Measurements from ENCODE around the gene PCARE. TPM values are rescaled to one million over a fixed set of nuclear protein-coding genes. Genes with fewer than 3 reads are reported as not detected.

PCARE gene
- total and polyA plus RNA-seq, 2 experiments from 2014 or later, result 2.2 TPM; not detected in 1

- DNase-seq (ENCODE audit: low spot score), result no peak
- H3K27ac ChIP-seq, result peak overlapping the region; percentile 6
- TF ChIP-seq EZH2phosphoT487 (IDR thresholded peaks at IDR 0.05; ENCODE audit: low read depth, severe bottlenecking, unreplicated experiment) (no peak), EZH2 (IDR thresholded peaks at IDR 0.05; ENCODE audit: borderline replicate concordance) (no peak), CTCF (IDR thresholded peaks at IDR 0.05; ENCODE audit: poor library complexity) (no peak)
- no peaks in the 10 kb centered on the region for H3K9me2 ChIP-seq (replicated peaks; ENCODE audit: insufficient read depth)
- 87% methylated on average over 5 of the region's 5 CpGs for WGBS (ENCODE audit: low lambda C conversion rate, missing lambda C conversion rate)
- peaks cover 11% of the 10 kb centered on the region for H3K79me2 ChIP-seq
- H3K36me3 ChIP-seq (replicated peaks; ENCODE audit: insufficient read depth, low read depth), result no peaks in the 10 kb centered on the region
- no peaks in the 10 kb centered on the region for H3K9me3 ChIP-seq (ENCODE audit: low read depth)
- H3K4me1 ChIP-seq (ENCODE audit: insufficient read depth), result peaks cover 23% of the 10 kb centered on the region
- H3K4me3 ChIP-seq, result no peak overlapping the region
- no peak overlapping the region for H3K4me2 ChIP-seq
- H2AFZ ChIP-seq, result no peak overlapping the region
- H3K27me3 ChIP-seq, result no peaks in the 10 kb centered on the region
- H4K20me1 ChIP-seq (ENCODE audit: insufficient read depth, poor library complexity, severe bottlenecking), result no peaks in the 10 kb centered on the region
Observed at GRCh38 chr2:29113027-29113686, 38.8 kb upstream of the PCARE start.

- peaks cover 17% of the 10 kb centered on the region for H3K4me1 ChIP-seq (ENCODE audit: insufficient read depth)
- H3K27me3 ChIP-seq, result no peaks in the 10 kb centered on the region
- H3K4me2 ChIP-seq, result no peak overlapping the region
- H4K20me1 ChIP-seq (ENCODE audit: insufficient read depth, poor library complexity, severe bottlenecking), result no peaks in the 10 kb centered on the region
- no peaks in the 10 kb centered on the region for H3K36me3 ChIP-seq (replicated peaks; ENCODE audit: insufficient read depth, low read depth)
- H2AFZ ChIP-seq, result no peak overlapping the region
- DNase-seq (ENCODE audit: low spot score), result no peak
- H3K9me3 ChIP-seq (ENCODE audit: low read depth), result no peaks in the 10 kb centered on the region
- peaks cover 5% of the 10 kb centered on the region for H3K79me2 ChIP-seq
- TF ChIP-seq EZH2 (IDR thresholded peaks at IDR 0.05; ENCODE audit: borderline replicate concordance), result no peak
- TF ChIP-seq CTCF (IDR thresholded peaks at IDR 0.05; ENCODE audit: poor library complexity), result no peak
- no peak for TF ChIP-seq EZH2phosphoT487 (IDR thresholded peaks at IDR 0.05; ENCODE audit: low read depth, severe bottlenecking, unreplicated experiment)
- H3K9me2 ChIP-seq (replicated peaks; ENCODE audit: insufficient read depth), result no peaks in the 10 kb centered on the region
- H3K4me3 ChIP-seq, result no peak overlapping the region
- H3K27ac ChIP-seq, result no peak overlapping the region
Observed at GRCh38 chr2:29112379-29112778, 38.1 kb upstream of the PCARE start.

- Histone ChIP-seq H3K9me2 (replicated peaks; ENCODE audit: insufficient read depth) (no peaks in the 10 kb centered on the region), H3K27ac (peak overlapping the region; percentile 10), H3K36me3 (replicated peaks; ENCODE audit: insufficient read depth, low read depth) (no peaks in the 10 kb centered on the region), H3K9me3 (ENCODE audit: low read depth) (no peaks in the 10 kb centered on the region), H4K20me1 (ENCODE audit: insufficient read depth, poor library complexity, severe bottlenecking) (no peaks in the 10 kb centered on the region), H3K4me2 (no peak overlapping the region), H2AFZ (no peak overlapping the region), H3K27me3 (no peaks in the 10 kb centered on the region), H3K79me2 (no peaks in the 10 kb centered on the region), H3K4me1 (ENCODE audit: insufficient read depth) (peaks cover 10% of the 10 kb centered on the region), H3K4me3 (no peak overlapping the region)
- WGBS (ENCODE audit: low lambda C conversion rate, missing lambda C conversion rate), result 81% methylated on average over 4 of the region's 4 CpGs
- TF ChIP-seq CTCF (IDR thresholded peaks at IDR 0.05; ENCODE audit: poor library complexity) (no peak), EZH2 (IDR thresholded peaks at IDR 0.05; ENCODE audit: borderline replicate concordance) (no peak), EZH2phosphoT487 (IDR thresholded peaks at IDR 0.05; ENCODE audit: low read depth, severe bottlenecking, unreplicated experiment) (no peak)
- DNase-seq (ENCODE audit: low spot score), result peak; percentile 23
Observed at GRCh38 chr2:29110916-29111535, 36.7 kb upstream of the PCARE start.
